ENCODE results near the gene FCAR.
"Not testable (repeated sequence)": the region's sequence is repeated elsewhere in the genome, so short reads cannot be mapped to it uniquely, and the experiment has no call there.

The FCAR gene

DNA sequence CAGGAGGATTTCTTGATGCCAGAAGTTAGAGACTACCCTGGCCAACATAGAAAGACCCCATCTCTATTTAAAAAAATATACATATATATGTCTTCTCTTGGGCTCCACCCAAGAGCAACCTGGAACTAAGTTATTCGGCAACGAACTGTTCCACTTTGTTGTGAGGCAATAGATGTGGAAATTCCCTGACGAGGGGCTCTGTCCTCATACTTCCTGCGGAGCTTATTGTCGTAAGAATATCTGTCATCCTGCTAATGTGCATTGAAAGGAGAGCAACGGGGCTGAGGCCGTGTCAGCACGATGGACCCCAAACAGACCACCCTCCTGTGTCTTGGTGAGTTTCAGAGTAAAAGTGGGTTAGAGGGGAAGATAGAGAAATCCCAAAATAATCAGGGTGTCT, at the start of gene FCAR:
Gene FCAR, plus strand, starts transcription at position 246 of the 400 bp plus-strand sequence. Its CDS starts 55 bp downstream, at position 301.
- TF ChIP-seq, protein P1, sequence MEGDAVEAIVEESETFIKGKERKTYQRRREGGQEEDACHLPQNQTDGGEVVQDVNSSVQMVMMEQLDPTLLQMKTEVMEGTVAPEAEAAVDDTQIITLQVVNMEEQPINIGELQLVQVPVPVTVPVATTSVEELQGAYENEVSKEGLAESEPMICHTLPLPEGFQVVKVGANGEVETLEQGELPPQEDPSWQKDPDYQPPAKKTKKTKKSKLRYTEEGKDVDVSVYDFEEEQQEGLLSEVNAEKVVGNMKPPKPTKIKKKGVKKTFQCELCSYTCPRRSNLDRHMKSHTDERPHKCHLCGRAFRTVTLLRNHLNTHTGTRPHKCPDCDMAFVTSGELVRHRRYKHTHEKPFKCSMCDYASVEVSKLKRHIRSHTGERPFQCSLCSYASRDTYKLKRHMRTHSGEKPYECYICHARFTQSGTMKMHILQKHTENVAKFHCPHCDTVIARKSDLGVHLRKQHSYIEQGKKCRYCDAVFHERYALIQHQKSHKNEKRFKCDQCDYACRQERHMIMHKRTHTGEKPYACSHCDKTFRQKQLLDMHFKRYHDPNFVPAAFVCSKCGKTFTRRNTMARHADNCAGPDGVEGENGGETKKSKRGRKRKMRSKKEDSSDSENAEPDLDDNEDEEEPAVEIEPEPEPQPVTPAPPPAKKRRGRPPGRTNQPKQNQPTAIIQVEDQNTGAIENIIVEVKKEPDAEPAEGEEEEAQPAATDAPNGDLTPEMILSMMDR (IDR thresholded peaks at IDR 0.05; ENCODE audit: extremely low read depth, insufficient read depth, missing control alignments) = no peak
- no peak for DNase-seq (ENCODE audit: low spot score)
- in situ Hi-C loops (cut with MboI; ENCODE audit: low pct_unique_long_range_greater_than_20kb, low sequenced_read_pairs, unreplicated experiment) = no loop called here

DNA sequence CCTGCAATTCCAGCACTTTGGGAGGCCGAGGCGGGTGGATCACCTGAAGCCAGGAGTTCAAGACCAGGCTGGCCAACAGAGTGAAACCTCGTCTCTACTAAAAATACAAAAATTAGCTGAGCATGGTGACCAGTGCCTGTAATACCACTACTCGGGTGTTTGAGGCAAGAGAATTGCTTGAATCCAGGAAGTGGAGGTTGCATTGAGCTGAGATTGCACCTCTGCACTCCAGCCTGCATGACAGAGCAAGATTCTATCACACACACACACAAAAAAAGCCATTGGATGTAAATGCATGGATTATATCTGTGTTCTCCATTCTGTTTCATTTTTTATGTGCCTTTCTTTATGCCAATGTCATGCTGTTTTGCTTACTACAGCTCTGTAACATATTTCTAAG, 49.6 kb upstream of the FCAR start:
- DNase-seq (ENCODE audit: low spot score); in situ Hi-C loops (cut with MboI; ENCODE audit: low pct_unique_long_range_greater_than_20kb, low sequenced_read_pairs, unreplicated experiment): not testable (repeated sequence)

DNA sequence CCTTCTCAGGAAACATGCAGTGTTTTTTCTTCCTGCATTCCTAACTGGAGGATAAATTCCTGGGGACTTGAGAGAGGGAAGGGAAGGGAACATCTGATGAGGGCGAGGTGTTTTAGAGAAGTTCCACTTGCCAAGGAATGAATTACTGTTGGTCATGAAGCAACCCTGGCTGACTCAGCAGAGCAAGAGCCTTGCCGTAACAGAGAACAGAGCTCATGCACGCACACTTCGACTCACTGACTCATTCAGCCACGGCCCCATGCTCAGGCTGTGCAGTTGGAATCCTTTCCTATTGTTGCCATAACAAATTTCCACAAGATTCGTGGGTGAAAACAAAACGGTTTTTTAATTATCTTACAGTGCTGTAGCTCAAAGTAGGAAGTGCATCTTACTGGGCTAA, 48.7 kb upstream of the FCAR start:
- DNase-seq (ENCODE audit: low spot score); in situ Hi-C loops (cut with MboI; ENCODE audit: low pct_unique_long_range_greater_than_20kb, low sequenced_read_pairs, unreplicated experiment): not testable (repeated sequence)

DNA sequence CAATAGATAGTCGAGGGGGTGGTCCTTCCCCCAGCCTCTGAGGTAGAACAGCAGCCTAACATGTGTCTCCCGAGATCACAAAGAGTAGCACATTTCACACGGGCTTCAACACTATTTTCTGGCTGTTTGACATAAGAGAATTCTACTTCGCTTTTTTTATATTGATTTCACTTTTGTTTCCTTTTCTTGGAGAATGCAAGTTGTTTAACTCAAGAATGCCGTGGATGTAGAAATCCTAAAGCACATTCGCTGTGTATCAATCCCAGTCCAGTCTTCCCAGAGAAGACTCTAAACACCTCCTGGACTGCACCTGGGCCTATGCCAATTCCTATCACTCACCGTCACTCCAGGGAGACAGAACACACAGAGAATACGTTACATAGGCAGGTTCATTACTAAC, 46.0 kb upstream of the FCAR start:
- DNase-seq (ENCODE audit: low spot score); in situ Hi-C loops (cut with MboI; ENCODE audit: low pct_unique_long_range_greater_than_20kb, low sequenced_read_pairs, unreplicated experiment): not testable (repeated sequence)

DNA sequence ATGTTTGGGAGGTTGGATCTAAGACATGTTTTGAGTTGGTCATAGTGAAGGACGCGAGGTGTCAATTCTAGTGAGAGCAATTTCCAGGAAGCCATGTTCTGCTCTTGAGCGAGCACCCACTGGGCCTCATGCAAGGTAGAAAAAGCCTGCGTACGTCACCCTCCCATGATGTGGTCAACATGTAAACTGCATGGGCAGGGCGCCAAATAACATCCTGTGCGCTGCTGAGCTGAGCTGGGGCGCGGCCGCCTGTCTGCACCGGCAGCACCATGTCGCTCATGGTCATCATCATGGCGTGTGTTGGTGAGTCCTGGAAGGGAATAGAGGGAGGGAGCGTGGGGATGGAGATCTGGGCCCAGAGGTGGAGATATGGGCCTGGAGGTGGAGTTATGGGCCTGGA, 41.5 kb upstream of the FCAR start, which contains the start of gene KIR2DS4:
Gene KIR2DS4, plus strand, starts transcription at position 181 of the 400 bp plus-strand sequence.
- DNase-seq (ENCODE audit: low spot score); in situ Hi-C loops (cut with MboI; ENCODE audit: low pct_unique_long_range_greater_than_20kb, low sequenced_read_pairs, unreplicated experiment): not testable (repeated sequence)

DNA sequence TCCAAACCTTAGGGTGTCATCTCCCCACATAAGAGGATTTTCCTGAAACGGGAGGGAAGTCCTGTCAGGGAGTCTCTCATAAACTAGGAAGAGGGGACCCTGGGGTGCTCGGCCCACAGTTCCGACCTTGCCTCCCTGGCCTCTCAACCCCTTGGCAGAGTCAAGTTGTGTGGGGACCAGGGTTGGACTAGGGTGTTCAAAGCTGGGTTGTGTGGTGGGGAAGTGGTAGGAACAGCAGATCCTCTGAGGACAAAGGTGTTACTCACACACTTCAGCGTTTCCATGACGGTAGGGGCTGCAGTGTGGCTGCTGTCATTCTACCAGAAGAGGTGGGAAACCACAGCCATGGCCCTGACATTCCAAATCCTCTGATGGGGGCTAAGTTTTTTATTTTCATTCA, 38.9 kb upstream of the FCAR start:
- in situ Hi-C loops (cut with MboI; ENCODE audit: low pct_unique_long_range_greater_than_20kb, low sequenced_read_pairs, unreplicated experiment); DNase-seq (ENCODE audit: low spot score): not testable (repeated sequence)

DNA sequence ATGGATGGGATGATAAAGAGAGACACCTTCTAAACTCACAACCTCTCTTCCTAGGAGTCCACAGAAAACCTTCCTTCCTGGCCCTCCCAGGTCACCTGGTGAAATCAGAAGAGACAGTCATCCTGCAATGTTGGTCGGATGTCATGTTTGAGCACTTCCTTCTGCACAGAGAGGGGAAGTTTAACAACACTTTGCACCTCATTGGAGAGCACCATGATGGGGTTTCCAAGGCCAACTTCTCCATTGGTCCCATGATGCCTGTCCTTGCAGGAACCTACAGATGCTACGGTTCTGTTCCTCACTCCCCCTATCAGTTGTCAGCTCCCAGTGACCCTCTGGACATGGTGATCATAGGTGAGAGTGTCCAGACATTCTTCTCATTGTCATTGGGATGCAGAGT, 36.5 kb upstream of the FCAR start:
- in situ Hi-C loops (cut with MboI; ENCODE audit: low pct_unique_long_range_greater_than_20kb, low sequenced_read_pairs, unreplicated experiment); DNase-seq (ENCODE audit: low spot score): not testable (repeated sequence)

DNA sequence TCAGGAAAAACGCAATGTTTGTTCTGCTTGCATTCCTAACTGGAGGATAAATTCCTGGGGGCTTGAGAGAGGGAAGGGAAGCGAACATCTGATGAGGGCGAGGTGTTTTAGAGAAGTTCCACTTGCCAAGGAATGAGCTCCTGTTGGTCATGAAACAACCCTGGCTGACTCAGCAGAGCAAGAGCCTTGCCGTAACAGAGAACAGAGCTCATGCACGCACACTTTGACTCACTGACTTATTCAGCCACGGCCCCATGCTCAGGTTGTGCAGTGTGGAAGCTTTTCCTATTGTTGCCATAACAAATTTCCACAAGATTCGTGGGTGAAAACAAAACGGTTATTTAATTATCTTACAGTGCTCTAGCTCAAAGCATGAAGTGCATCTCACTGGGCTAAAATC, 30.9 kb upstream of the FCAR start:
- in situ Hi-C loops (cut with MboI; ENCODE audit: low pct_unique_long_range_greater_than_20kb, low sequenced_read_pairs, unreplicated experiment); DNase-seq (ENCODE audit: low spot score): not testable (repeated sequence)

DNA sequence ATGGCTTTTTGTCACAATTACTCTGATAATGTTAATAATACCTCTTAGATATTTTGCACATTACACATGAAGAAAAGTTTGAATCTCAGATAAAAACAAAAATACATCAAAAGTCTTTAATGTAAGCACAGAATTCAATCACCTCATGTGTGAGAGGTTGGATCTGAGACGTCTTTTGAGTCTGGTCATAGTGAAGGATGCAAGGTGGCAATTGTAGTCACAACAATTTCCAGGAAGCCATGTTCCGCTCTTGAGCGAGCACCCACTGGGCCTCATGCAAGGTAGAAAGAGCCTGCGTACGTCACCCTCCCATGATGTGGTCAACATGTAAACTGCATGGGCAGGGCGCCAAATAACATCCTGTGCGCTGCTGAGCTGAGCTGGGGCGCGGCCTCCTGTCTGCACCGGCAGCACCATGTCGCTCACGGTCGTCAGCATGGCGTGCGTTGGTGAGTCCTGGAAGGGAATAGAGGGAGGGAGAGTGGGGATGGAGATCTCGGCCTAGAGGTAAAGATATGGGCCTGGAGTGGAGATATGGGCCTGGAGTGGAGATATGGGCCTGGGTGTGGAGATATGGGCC, 23.9 kb upstream of the FCAR start, which contains the start of gene KIR3DL2:
Gene KIR3DL2, plus strand, starts transcription at position 383 of the 580 bp plus-strand sequence. Its CDS starts 33 bp downstream, at position 416.
- not testable (repeated sequence) for DNase-seq (ENCODE audit: low spot score)
- in situ Hi-C loops (cut with MboI; ENCODE audit: low pct_unique_long_range_greater_than_20kb, low sequenced_read_pairs, unreplicated experiment) = loop anchor here (5.0 kb wide), 1 partner anchor 33 kb away; the partner anchor contains the start of gene KIR3DL1

DNA sequence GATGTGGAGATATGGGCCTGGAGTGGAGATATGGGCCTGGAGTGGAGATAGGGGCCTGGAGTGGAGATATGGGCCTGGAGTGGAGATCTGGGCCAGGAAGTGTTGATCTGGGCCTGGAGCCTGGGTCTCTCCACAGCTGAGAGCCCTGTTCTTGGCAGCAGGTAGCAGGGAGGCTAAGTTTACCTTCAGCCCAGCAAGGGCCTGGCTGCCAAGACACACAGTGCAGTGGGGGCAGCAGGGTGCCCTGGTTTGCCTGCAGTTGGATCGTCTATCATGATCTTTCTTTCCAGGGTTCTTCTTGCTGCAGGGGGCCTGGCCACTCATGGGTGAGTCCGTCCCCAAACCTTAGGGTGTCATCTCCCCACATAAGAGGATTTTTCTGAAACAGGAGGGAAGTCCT, 23.1 kb upstream of the FCAR start:
- no peak for DNase-seq (ENCODE audit: low spot score)
- in situ Hi-C loops (cut with MboI; ENCODE audit: low pct_unique_long_range_greater_than_20kb, low sequenced_read_pairs, unreplicated experiment) = loop anchor here (5.0 kb wide), 1 partner anchor 34 kb away; the partner anchor contains the start of gene KIR3DL1

DNA sequence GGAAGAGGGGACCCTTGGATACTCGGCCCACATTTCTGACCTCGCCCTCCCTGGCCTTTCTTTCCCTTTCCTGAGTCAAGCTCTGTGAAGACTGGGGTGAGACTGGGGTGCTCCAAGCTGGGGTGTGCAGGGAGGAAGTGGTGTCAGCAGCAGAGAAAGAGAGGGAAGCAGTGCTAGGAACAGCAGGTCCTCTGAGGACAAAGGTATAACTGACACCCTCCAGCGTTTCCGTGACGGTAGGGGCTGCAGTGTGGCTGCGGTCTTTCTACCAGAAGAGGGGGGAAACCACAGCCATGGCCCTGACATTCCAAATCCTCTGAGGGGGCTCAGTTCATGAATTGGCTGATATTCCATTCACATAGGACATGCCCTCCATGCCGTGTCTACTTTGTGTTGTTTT, 22.7 kb upstream of the FCAR start:
- no peak for DNase-seq (ENCODE audit: low spot score)
- TF ChIP-seq, protein P1 (IDR thresholded peaks at IDR 0.05; ENCODE audit: extremely low read depth, insufficient read depth, missing control alignments) = no peak
- in situ Hi-C loops (cut with MboI; ENCODE audit: low pct_unique_long_range_greater_than_20kb, low sequenced_read_pairs, unreplicated experiment) = loop anchor here (5.0 kb wide), 1 partner anchor 34 kb away; the partner anchor contains the start of gene KIR3DL1

More for the DNA sequence above, 23.1 kb upstream of the FCAR start:
- TF ChIP-seq, protein P1 (IDR thresholded peaks at IDR 0.05; ENCODE audit: extremely low read depth, insufficient read depth, missing control alignments) = no peak

DNA sequence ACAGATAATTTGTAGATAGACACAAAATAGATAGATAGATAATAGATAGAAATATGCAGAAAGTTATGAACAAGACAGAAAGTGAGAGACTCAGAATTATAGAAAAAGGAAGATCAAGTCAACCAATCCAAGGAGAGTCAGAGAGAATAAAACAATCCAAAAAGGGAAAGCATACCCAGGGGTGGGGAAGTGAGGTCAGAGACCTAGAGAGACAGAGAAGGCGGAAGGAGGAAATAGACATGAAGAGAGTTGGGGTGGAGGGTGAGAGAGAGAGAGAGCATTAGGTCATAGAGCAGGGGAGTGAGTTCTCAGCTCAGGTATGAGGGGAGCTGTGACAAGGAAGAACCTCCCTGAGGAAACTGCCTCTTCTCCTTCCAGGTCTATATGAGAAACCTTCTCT, 18.8 kb upstream of the FCAR start:
- DNase-seq (ENCODE audit: low spot score); in situ Hi-C loops (cut with MboI; ENCODE audit: low pct_unique_long_range_greater_than_20kb, low sequenced_read_pairs, unreplicated experiment): not testable (repeated sequence)

DNA sequence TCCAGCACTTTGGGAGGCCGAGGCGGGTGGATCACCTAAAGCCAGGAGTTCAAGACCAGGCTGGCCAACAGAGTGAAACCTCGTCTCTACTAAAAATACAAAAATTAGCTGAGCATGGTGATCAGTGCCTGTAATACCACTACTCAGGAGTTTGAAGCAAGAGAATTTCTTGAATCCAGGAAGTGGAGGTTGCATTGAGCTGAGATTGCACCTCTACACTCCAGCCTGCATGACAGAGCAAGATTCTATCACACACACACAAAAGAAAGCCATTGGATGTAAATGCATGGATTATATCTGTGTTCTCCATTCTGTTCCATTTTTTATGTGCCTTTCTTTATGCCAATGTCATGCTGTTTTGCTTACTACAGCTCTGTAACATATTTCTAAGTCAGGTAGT, 15.6 kb upstream of the FCAR start:
- in situ Hi-C loops (cut with MboI; ENCODE audit: low pct_unique_long_range_greater_than_20kb, low sequenced_read_pairs, unreplicated experiment); DNase-seq (ENCODE audit: low spot score): not testable (repeated sequence)

DNA sequence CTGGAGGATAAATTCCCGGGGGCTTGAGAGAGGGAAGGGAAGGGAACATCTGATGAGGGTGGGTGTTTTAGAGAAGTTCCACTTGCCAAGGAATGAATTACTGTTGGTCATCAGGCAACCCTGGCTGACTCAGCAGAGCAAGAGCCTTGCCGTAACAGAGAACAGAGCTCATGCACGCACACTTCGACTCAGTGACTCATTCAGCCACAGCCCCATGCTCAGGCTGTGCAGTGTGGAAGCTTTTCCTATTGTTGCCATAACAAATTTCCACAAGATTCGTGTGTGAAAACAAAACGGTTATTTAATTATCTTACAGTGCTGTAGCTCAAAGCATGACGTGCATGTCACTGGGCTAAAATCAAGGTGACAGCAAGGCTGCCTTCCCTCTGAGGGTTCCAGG, 14.6 kb upstream of the FCAR start:
- not testable (repeated sequence) for DNase-seq (ENCODE audit: low spot score)

DNA sequence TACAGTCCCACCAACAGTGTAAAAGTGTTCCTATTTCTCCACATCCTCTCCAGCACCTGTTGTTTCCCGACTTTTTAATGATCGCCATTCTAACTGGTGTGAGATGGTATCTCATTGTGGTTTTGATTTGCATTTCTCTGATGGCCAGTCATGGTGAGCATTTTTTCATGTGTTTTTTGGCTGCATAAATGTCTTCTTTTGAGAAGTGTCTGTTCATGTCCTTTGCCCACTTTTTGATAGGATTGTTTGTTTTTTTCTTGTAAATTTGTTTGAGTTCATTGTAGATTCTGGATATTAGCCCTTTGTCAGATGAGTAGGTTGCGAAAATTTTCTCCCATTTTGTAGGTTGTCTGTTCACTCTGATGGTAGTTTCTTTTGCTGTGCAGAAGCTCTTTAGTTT, 10.6 kb upstream of the FCAR start:
- DNase-seq (ENCODE audit: low spot score); in situ Hi-C loops (cut with MboI; ENCODE audit: low pct_unique_long_range_greater_than_20kb, low sequenced_read_pairs, unreplicated experiment): not testable (repeated sequence)

More for the DNA sequence above, 14.6 kb upstream of the FCAR start:
- in situ Hi-C loops (cut with MboI; ENCODE audit: low pct_unique_long_range_greater_than_20kb, low sequenced_read_pairs, unreplicated experiment) = not testable (repeated sequence)

Data from GM13977 (cell line).